Skeletal muscle tissue (tissue), 4 donors: ENCODE measurements around the gene ABLIM1. TPM values are rescaled to one million over a fixed set of nuclear protein-coding genes. Genes with fewer than 3 reads are reported as not detected.
A peak's percentile ranks its signal among the peaks of the same experiment; 100 is the strongest.

ENCODE experiments used
- H3K27ac ChIP-seq: one replicate; pipeline ENCODE4 v1.7.0; 2013; ENCODE audit warnings: mild to moderate bottlenecking, low read depth, low read length, inconsistent platforms
- H3K27me3 ChIP-seq, 3 donors: one replicate each; pipeline ENCODE4 v1.7.0; 2013; ENCODE audit warnings: low read length in 3 of 3; ENCODE audit not compliant: control insufficient read depth in 3 of 3, insufficient read depth in 3 of 3
- H3K36me3 ChIP-seq, 3 donors: one replicate each; pipeline ENCODE4 v1.7.0; 2013; ENCODE audit warnings: low read length in 3 of 3; ENCODE audit not compliant: control insufficient read depth in 3 of 3, insufficient read depth in 3 of 3
- H3K4me1 ChIP-seq, 3 donors: one replicate each; pipeline ENCODE4 v1.7.0; 2013; ENCODE audit warnings: low read length in 3 of 3, mild to moderate bottlenecking in 3 of 3; ENCODE audit not compliant: control insufficient read depth in 3 of 3, insufficient read depth in 3 of 3
- H3K4me3 ChIP-seq, 3 donors: one replicate each; pipeline ENCODE4 v1.7.0; 2013; ENCODE audit warnings: low read length in 3 of 3
- H3K9ac ChIP-seq, 3 donors: one replicate each; pipeline ENCODE4 v1.7.0; 2013; ENCODE audit warnings: low read length in 3 of 3, mild to moderate bottlenecking in 3 of 3, moderate library complexity in 2 of 3, low read depth in 1 of 3
- H3K9me3 ChIP-seq, 3 donors: one replicate each; pipeline ENCODE4 v1.7.0; 2013; ENCODE audit warnings: low read length in 3 of 3; ENCODE audit not compliant: control insufficient read depth in 3 of 3
- total RNA-seq: library from RNA; depleted of rRNA; stranded (reverse); fragments of >200 nt; gene quantifications from one replicate; pipeline ENCODE4 v1.2.3, GENCODE V29; 2014
- donor health status: Osteomylitis.

ABLIM1 gene
- total RNA-seq, 1 donor from 2014 or later = 34.4 TPM

GRCh38 chr10:114502074-114502473 is 156.0 kb downstream of the ABLIM1 start:
- Histone ChIP-seq H3K9me3 (no peaks in the 10 kb centered on the region), H3K9ac (no peak overlapping the region), H3K27me3 (no peaks in the 10 kb centered on the region), H3K4me3 (no peak overlapping the region), H3K27ac (no peak overlapping the region), H3K36me3 (peaks cover 0 to 3% (median 0%) of the 10 kb centered on the region in 3 donors), H3K4me1 (peaks cover 3 to 22% (median 9%) of the 10 kb centered on the region in 3 donors)

GRCh38 chr10:114501650-114502049 is 156.4 kb downstream of the ABLIM1 start:
- H3K27me3 ChIP-seq = no peaks in the 10 kb centered on the region
- H3K9ac ChIP-seq = no peak overlapping the region
- H3K4me3 ChIP-seq = no peak overlapping the region
- peaks cover 3 to 19% (median 7%) of the 10 kb centered on the region in 3 donors for H3K4me1 ChIP-seq
- H3K36me3 ChIP-seq = peaks cover 0 to 3% (median 0%) of the 10 kb centered on the region in 3 donors
- no peak overlapping the region for H3K27ac ChIP-seq
- no peaks in the 10 kb centered on the region for H3K9me3 ChIP-seq

GRCh38 chr10:114500643-114501042 is 157.4 kb downstream of the ABLIM1 start:
- peaks cover 3 to 15% (median 7%) of the 10 kb centered on the region in 3 donors for H3K4me1 ChIP-seq
- no peaks in the 10 kb centered on the region for H3K9me3 ChIP-seq
- no peak overlapping the region for H3K9ac ChIP-seq
- H3K27ac ChIP-seq = no peak overlapping the region
- H3K4me3 ChIP-seq = no peak overlapping the region
- no peaks in the 10 kb centered on the region for H3K27me3 ChIP-seq
- peaks cover 0 to 3% (median 0%) of the 10 kb centered on the region in 3 donors for H3K36me3 ChIP-seq

GRCh38 chr10:114499630-114500190 is 158.4 kb downstream of the ABLIM1 start:
- peaks cover 2 to 3% (median 3%) of the 10 kb centered on the region in 3 donors for H3K36me3 ChIP-seq
- no peak overlapping the region for H3K9ac ChIP-seq
- no peaks in the 10 kb centered on the region for H3K27me3 ChIP-seq
- no peak overlapping the region for H3K4me3 ChIP-seq
- H3K27ac ChIP-seq = peak overlapping the region; percentile 8
- H3K4me1 ChIP-seq = peaks cover 2 to 7% (median 3%) of the 10 kb centered on the region in 3 donors
- H3K9me3 ChIP-seq = no peaks in the 10 kb centered on the region

- Histone ChIP-seq H3K4me3 (no peak overlapping the region), H3K27ac (peak overlapping the region; percentile 8), H3K9me3 (no peaks in the 10 kb centered on the region), H3K27me3 (no peaks in the 10 kb centered on the region), H3K36me3 (peaks cover 2 to 3% (median 3%) of the 10 kb centered on the region in 3 donors), H3K4me1 (peaks cover 0 to 5% (median 3%) of the 10 kb centered on the region in 3 donors), H3K9ac (no peak overlapping the region)
These were observed 159.0 kb downstream of the ABLIM1 start for GRCh38 chr10:114499116-114499515.

- H3K9me3 ChIP-seq = no peaks in the 10 kb centered on the region
- H3K4me1 ChIP-seq = peaks cover 0 to 5% (median 3%) of the 10 kb centered on the region in 3 donors
- H3K9ac ChIP-seq = no peak overlapping the region
- H3K36me3 ChIP-seq = peaks cover 2 to 3% (median 3%) of the 10 kb centered on the region in 3 donors
- H3K4me3 ChIP-seq = no peak overlapping the region
- H3K27me3 ChIP-seq = no peaks in the 10 kb centered on the region
- H3K27ac ChIP-seq = no peak overlapping the region
These were observed 159.5 kb downstream of the ABLIM1 start for GRCh38 chr10:114498413-114499111.

GRCh38 chr10:114495303-114495702 is 162.8 kb downstream of the ABLIM1 start:
- Histone ChIP-seq H3K9ac (no peak overlapping the region), H3K4me3 (no peak overlapping the region), H3K9me3 (no peaks in the 10 kb centered on the region), H3K27ac (no peak overlapping the region), H3K36me3 (peaks cover 2 to 3% (median 3%) of the 10 kb centered on the region in 3 donors), H3K27me3 (no peaks in the 10 kb centered on the region), H3K4me1 (peaks cover 5 to 12% (median 10%) of the 10 kb centered on the region in 3 donors)

GRCh38 chr10:114492351-114493037 is 165.6 kb downstream of the ABLIM1 start:
- H3K36me3 ChIP-seq = peaks cover 2 to 5% (median 3%) of the 10 kb centered on the region in 3 donors
- H3K9me3 ChIP-seq = no peaks in the 10 kb centered on the region
- no peak overlapping the region for H3K27ac ChIP-seq
- H3K4me1 ChIP-seq = peaks cover 6 to 10% (median 9%) of the 10 kb centered on the region in 3 donors
- no peak overlapping the region for H3K4me3 ChIP-seq
- no peak overlapping the region for H3K9ac ChIP-seq
- H3K27me3 ChIP-seq = no peaks in the 10 kb centered on the region

GRCh38 chr10:114491933-114492332 is 166.1 kb downstream of the ABLIM1 start:
- Histone ChIP-seq H3K4me3 (no peak overlapping the region), H3K9ac (no peak overlapping the region), H3K27ac (no peak overlapping the region), H3K4me1 (peaks cover 6 to 10% (median 9%) of the 10 kb centered on the region in 3 donors), H3K36me3 (peaks cover 5 to 6% (median 6%) of the 10 kb centered on the region in 3 donors), H3K9me3 (no peaks in the 10 kb centered on the region), H3K27me3 (no peaks in the 10 kb centered on the region)

- H3K9me3 ChIP-seq = no peaks in the 10 kb centered on the region
- H3K4me3 ChIP-seq = no peak overlapping the region
- H3K27me3 ChIP-seq = no peaks in the 10 kb centered on the region
- H3K36me3 ChIP-seq = peaks cover 5 to 8% (median 7%) of the 10 kb centered on the region in 3 donors
- H3K27ac ChIP-seq = no peak overlapping the region
- H3K9ac ChIP-seq = no peak overlapping the region
- peaks cover 6 to 10% (median 9%) of the 10 kb centered on the region in 3 donors for H3K4me1 ChIP-seq
These were observed 166.7 kb downstream of the ABLIM1 start for GRCh38 chr10:114491419-114491818.
